SHP77 (cell line): ENCODE data around the gene NSMCE3.

Source experiments
- DNase-seq, 2 experiments: peaks; one replicate each; lab custom pipeline; 2025; lab: John Stamatoyannopoulos, UW

The NSMCE3 gene

GRCh38 chr15:29220852-29221251, 48.8 kb downstream of the NSMCE3 start:
- no peak for DNase-seq

- no peak for DNase-seq
These were observed 52.7 kb downstream of the NSMCE3 start for GRCh38 chr15:29216955-29217354.
